ENCODE data around the gene LIN7C. TPM values are rescaled to one million over a fixed set of nuclear protein-coding genes. Genes with fewer than 3 reads are reported as not detected.

Gene LIN7C
- total and polyA plus RNA-seq, 2 experiments from 2014 or later = 13.1 to 18.8 TPM

DNA sequence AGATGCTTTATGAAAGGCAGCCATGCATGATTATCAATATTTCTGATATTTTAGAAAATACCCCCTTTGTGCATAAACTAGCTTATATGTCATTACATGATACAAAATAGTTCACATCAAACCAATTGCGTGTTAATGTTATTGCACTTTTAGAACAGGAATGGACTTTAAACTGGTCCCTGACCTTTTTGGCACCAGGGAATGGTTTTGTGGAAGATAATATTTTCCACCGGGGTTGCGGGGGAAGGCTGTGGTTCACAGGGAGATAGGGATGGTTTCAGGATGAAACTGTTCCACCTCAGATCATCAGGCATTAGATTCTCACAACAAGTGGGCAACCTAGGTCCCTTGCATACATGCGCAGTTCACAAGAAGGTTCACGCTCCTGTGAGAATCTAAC is 17.5 kb downstream of the LIN7C start:
- no peak overlapping the region for H3K4me3 ChIP-seq
- no peak for DNase-seq (ENCODE audit: low read depth in 1 of 2, low spot score in 1 of 2)
- no peaks in the 10 kb centered on the region for H3K9me3 ChIP-seq (ENCODE audit: low read depth)
- H3K4me1 ChIP-seq (ENCODE audit: low read depth) = no peaks in the 10 kb centered on the region
- no peak for TF ChIP-seq CTCF (IDR thresholded peaks at IDR 0.05; ENCODE audit: low read depth, low read length)
- H3K36me3 ChIP-seq = peaks cover 15% of the 10 kb centered on the region
- H3K27me3 ChIP-seq = no peaks in the 10 kb centered on the region
- no peak overlapping the region for H3K27ac ChIP-seq

DNA sequence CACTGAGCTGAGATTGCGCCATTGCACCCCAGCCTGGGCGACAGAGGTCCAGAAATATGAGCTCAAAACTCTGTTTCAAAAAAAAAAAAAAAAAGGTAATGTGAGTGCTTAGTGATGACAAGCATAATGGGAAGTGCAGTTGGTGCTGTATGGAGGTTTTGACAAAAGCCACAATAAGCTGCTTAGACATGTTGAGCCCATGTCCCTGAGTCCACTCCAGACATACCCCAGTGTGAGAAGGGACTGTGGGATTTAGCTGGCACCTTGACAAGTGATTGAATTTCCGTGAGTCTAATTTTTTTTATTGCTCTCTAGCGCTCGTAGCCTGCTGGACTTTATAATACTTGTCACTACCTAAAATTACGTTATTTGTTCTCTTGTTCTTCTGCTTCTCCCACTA is 18.9 kb downstream of the LIN7C start:
- no peak for TF ChIP-seq CTCF (IDR thresholded peaks at IDR 0.05; ENCODE audit: low read depth, low read length)
- no peak overlapping the region for H3K4me3 ChIP-seq
- H3K4me1 ChIP-seq (ENCODE audit: low read depth) = no peaks in the 10 kb centered on the region
- no peaks in the 10 kb centered on the region for H3K9me3 ChIP-seq (ENCODE audit: low read depth)
- H3K36me3 ChIP-seq = peaks cover 13% of the 10 kb centered on the region
- no peaks in the 10 kb centered on the region for H3K27me3 ChIP-seq
- no peak overlapping the region for H3K27ac ChIP-seq
- DNase-seq (ENCODE audit: low read depth in 1 of 2, low spot score in 1 of 2) = peak in 1 of 2 donors; percentile 8

DNA sequence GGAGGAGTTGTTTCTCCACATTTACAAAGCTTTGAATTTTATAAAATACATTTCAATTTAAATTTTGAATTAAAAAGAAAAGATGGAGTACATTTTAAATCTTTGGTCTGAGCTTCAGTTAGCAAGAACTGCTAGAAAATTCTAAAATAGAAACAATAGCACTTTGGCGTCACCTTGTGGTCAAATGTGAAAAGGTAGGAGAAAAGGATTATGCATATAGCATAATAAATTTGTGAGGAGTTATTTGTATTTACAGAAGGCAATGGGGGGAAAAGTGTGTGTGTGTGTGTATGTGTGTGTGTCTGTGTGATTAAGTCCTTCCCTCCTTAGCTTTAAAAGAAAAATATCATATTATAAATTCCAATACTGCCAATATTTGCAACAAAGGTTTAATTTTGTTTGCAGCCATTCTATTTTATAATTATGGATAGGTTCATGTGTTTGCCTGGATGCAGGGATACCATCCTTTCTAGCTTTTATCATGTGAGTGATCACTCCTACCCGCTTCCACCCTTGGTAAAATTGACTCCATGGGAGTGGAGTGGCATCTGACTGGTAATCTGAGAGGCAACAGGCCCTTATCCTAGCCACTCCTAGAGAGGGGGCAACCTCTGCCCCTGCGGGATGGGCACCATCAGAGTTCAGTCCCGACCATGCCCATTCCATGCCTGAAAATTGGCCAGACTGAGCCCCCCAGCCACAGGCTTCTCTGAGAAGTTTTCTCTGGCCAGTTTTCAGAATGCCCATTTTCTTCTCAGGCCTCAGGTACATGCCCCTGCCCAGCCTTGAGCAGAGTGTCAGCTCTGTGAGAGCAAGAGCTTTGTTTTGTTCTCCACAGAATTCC is 20.4 kb downstream of the LIN7C start:
- peak; percentile 64 to 76 for DNase-seq (ENCODE audit: low read depth in 1 of 2, low spot score in 1 of 2)
- peak overlapping the region; percentile 56 for H3K27ac ChIP-seq
- peaks cover 9% of the 10 kb centered on the region for H3K36me3 ChIP-seq
- peak; percentile 84 for TF ChIP-seq CTCF (IDR thresholded peaks at IDR 0.05; ENCODE audit: low read depth, low read length)
- H3K4me3 ChIP-seq = no peak overlapping the region
- no peaks in the 10 kb centered on the region for H3K9me3 ChIP-seq (ENCODE audit: low read depth)
- no peaks in the 10 kb centered on the region for H3K27me3 ChIP-seq
- peaks cover 8% of the 10 kb centered on the region for H3K4me1 ChIP-seq (ENCODE audit: low read depth)

DNA sequence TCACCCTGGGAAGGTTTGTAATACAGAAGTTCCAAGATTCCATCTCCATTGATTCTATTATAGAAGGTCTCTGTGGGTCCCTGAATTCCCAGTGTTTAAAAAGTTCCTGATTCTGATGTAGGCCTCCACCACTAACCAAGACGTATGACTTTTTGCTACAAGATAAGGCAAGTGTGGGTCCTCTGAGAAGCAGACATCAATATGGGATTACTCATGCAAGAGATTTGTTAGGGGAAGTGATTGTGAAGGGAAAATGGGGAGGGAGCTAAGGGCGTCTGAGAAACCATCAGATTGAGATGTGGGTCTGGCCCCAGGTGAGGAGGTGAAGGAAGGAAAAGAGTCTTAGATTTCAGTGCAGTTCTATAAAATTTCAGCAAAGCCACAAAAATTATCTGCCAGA is 23.8 kb downstream of the LIN7C start:
- H3K27me3 ChIP-seq = no peaks in the 10 kb centered on the region
- H3K4me1 ChIP-seq (ENCODE audit: low read depth) = peaks cover 8% of the 10 kb centered on the region
- TF ChIP-seq CTCF (IDR thresholded peaks at IDR 0.05; ENCODE audit: low read depth, low read length) = no peak
- H3K36me3 ChIP-seq = no peaks in the 10 kb centered on the region
- no peak for DNase-seq (ENCODE audit: low read depth in 1 of 2, low spot score in 1 of 2)
- H3K27ac ChIP-seq = no peak overlapping the region
- no peaks in the 10 kb centered on the region for H3K9me3 ChIP-seq (ENCODE audit: low read depth)
- no peak overlapping the region for H3K4me3 ChIP-seq

GRCh38 chr11:27481992-27482391 is 24.6 kb downstream of the LIN7C start:
- H3K27me3 ChIP-seq = no peaks in the 10 kb centered on the region
- no peak overlapping the region for H3K27ac ChIP-seq
- H3K36me3 ChIP-seq = no peaks in the 10 kb centered on the region
- no peak overlapping the region for H3K4me3 ChIP-seq
- H3K4me1 ChIP-seq (ENCODE audit: low read depth) = peaks cover 8% of the 10 kb centered on the region
- DNase-seq (ENCODE audit: low read depth in 1 of 2, low spot score in 1 of 2) = no peak
- H3K9me3 ChIP-seq (ENCODE audit: low read depth) = no peaks in the 10 kb centered on the region
- TF ChIP-seq CTCF (IDR thresholded peaks at IDR 0.05; ENCODE audit: low read depth, low read length) = no peak

Measured in cardiac muscle cell (in vitro differentiated cells and primary cell).